HG02885 (cell line): Measurements from ENCODE around the gene PTPRB.
A peak's percentile ranks its signal among the peaks of the same experiment; 100 is the strongest.

Experiments
- ATAC-seq: cut with Tn5 transposase; IDR thresholded peaks from one replicate; pipeline ENCODE4 v1.9.1; 2021; ENCODE audit warnings: mild to moderate bottlenecking; ENCODE audit not compliant: unreplicated experiment, poor library complexity

PTPRB gene

DNA sequence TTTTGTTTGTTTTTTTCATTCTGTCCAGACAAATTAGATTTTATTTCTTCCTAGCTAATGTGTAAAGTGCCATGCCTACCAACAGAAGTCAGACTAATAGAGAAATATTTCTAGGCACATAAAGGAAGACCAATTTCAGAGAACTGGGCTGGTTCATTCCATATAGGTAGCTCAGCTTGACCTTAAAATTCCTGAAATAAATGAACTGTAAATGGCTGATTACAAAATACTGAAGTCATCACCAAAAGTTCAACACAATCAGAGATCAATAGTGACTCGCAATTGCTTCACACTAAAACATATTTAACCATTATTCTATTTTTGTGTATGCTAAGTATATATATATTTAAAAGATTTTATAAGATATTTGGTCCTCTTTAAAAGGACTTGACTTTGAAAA lies 34.2 kb downstream of the PTPRB start:
- no peak for ATAC-seq

- no peak for ATAC-seq
Observed at GRCh38 chr12:70598467-70599193, 38.6 kb downstream of the PTPRB start.

DNA sequence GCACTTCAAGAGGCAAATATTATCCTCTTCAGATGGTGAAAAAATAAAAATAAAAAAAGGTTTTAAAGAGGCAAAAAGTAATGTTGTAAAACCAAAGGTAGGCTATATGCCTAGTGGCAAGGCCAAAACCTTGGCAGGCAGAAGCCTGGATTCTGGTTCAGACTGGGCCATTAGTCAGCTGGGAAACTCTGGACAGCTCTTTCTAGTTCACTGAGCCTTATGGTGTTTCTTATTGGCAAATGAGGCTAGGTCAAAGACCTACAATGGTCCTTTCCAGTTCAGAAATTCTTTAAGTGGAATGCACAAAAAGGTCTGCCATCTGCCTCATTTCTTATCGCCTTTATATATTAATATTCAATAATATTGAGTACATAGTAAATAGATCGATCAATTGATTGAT lies 44.6 kb downstream of the PTPRB start:
- no peak for ATAC-seq

GRCh38 chr12:70590549-70591226 lies 46.5 kb downstream of the PTPRB start:
- no peak for ATAC-seq

DNA sequence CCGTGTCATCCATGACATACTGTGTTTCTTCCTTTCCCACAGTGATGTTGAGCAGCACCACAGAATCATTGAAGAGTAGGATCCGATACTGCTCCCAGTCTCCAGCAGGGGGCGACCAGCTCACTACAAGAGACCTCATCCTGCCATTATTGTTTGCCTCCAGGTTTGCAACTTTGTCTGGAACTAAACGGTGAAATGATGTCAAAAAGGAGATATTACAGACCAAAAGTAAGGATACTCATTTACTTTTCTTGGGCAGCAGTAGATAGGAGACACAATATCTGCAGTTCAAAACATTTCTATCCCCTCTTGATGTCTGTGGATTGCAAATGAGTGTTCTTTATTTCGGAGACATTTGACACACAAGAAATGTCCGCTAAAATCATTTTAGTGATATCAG lies 47.2 kb downstream of the PTPRB start:
- peak; percentile 97 for ATAC-seq

DNA sequence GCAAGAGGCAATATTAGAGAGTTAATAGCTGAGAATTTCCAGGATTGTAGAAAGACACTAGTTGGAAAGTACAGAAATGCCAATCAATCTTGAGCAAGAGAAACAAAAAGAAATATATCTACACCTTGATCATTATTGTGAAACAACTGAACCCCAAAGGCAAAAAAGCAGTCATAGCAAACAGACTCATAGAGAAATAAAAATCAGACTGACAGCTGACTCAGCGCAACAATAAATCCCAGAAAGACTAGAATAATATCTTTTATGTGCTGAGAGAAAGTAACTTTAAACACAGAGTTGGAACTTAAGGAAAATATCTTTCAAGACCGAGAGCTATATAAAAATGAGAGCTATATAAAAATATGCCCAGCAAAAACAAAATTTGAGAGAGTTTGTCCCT lies 52.9 kb downstream of the PTPRB start:
- ATAC-seq, result no peak

DNA sequence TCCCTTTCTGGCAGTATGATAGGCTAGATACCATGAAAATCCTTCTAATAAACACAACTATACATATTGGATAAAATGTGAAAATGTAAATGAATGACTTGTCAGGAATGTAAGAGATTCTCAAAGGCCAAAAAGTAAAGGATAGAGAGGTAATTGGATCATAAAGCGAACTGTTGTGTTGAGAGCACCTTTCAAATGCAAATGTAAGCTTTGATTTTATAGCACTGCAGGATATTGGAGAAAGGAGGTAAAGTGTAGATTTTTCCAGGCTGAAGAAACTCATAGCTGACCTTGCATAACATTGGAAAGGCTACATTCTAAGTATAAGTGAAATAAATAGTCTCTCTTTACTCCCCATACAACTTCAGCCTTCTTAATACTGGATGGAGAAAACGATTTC lies 54.0 kb downstream of the PTPRB start:
- no peak for ATAC-seq

GRCh38 chr12:70581208-70581607 lies 56.0 kb downstream of the PTPRB start:
- peak; percentile 78 for ATAC-seq

- ATAC-seq, result no peak
Observed at GRCh38 chr12:70577283-70577634, 60.0 kb downstream of the PTPRB start.

GRCh38 chr12:70576341-70577282 lies 60.6 kb downstream of the PTPRB start:
- ATAC-seq, result peak; percentile 74

- no peak for ATAC-seq
Observed at GRCh38 chr12:70571705-70572268, 65.4 kb downstream of the PTPRB start.

DNA sequence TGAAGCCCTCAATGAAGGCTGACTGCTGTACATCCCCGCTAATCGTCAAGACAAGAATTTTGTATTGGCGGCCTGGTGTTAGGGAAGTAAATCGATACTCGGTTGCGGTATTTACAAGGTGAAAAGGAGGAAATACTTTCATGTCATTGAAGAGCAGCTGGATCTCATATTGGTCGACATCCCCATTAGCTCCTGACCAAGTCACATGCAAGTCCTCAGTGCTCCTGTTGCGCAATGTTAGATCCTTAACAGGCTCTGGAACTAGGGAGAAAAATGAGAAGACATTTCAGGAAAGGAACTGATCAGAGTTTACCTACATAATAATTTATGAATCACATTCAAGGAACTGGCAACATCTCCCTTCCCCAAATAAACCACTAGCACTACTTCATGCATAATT lies 66.2 kb downstream of the PTPRB start:
- ATAC-seq, result no peak

GRCh38 chr12:70561550-70561949 lies 75.7 kb downstream of the PTPRB start:
- no peak for ATAC-seq

GRCh38 chr12:70560671-70561070 lies 76.6 kb downstream of the PTPRB start:
- ATAC-seq, result no peak

- ATAC-seq, result no peak
Observed at GRCh38 chr12:70559390-70559789, 77.8 kb downstream of the PTPRB start.

GRCh38 chr12:70557583-70558191 lies 79.5 kb downstream of the PTPRB start:
- no peak for ATAC-seq

GRCh38 chr12:70556179-70556869 lies 80.9 kb downstream of the PTPRB start:
- ATAC-seq, result no peak

DNA sequence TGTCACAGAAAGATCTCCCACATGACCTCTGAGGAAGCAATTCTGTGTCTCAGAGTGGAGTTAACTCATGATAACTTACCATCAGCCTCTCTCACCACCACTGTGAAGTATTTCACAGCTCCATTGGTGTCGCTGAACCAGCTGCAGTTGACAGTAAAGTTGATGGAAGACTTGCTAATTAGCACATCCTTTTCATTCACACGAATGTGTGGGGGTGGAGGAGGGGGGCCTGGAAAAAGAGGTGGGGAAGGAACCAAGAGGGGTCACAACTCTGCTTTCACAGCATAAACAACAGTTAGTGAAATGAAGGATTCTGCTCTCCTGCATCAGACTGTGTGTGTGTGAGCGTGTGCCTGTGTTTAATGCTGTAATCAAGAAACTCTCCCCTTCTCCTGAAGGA lies 82.1 kb downstream of the PTPRB start:
- no peak for ATAC-seq

GRCh38 chr12:70553391-70553859 lies 83.8 kb downstream of the PTPRB start:
- ATAC-seq, result no peak

DNA sequence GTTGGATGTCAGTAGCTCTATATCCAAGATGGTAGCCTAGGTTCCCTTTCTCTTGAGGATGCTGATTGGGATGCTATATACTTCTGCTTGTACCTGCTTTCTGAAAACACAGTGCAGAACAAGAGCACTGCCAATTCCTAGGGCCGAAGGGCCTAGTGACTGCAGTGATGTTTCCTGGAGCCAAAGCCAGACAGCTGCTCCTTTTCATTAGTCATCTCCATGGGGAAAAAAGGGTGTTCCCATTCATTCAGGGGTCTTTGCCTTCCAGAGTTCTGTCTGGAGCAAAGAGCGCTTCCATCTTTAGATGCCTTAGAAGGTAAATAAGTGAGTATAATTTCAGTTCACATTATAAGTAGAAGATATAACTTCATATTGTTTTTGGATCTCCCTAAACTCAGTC lies 85.5 kb downstream of the PTPRB start:
- no peak for ATAC-seq
